SKM-1 treated with dmso at 0.1 percent for 144 hours (cell line): Measurements from ENCODE around the gene DNAH8.
A peak's percentile ranks its signal among the peaks of the same experiment; 100 is the strongest.
"Not testable (repeated sequence)": the region's sequence is repeated elsewhere in the genome, so short reads cannot be mapped to it uniquely, and the experiment has no call there.

Source experiments
- DNase-seq: peaks from one replicate; lab custom pipeline; 2025; ENCODE audit not compliant: unreplicated experiment; lab: John Stamatoyannopoulos, UW

The DNAH8 gene

GRCh38 chr6:38697846-38698245 is 17.3 kb upstream of the DNAH8 start:
- no peak for DNase-seq

GRCh38 chr6:38699702-38700101 is 15.4 kb upstream of the DNAH8 start:
- not testable (repeated sequence) for DNase-seq

GRCh38 chr6:38701551-38701950 is 13.6 kb upstream of the DNAH8 start:
- DNase-seq = no peak

- DNase-seq = peak; percentile 97
Observed at GRCh38 chr6:38702558-38703397, 12.3 kb upstream of the DNAH8 start, which contains the start of gene GLO1. Gene GLO1, minus strand, starts transcription at chr6:38703145. Its CDS starts 91 bp downstream, at chr6:38703054.

- DNase-seq = no peak
Observed at GRCh38 chr6:38703949-38704590, 11.0 kb upstream of the DNAH8 start.

- DNase-seq = no peak
Observed at GRCh38 chr6:38705924-38706323, 9.2 kb upstream of the DNAH8 start.

GRCh38 chr6:38708496-38708895 is 6.6 kb upstream of the DNAH8 start:
- no peak for DNase-seq

GRCh38 chr6:38713812-38714211 is 1.3 kb upstream of the DNAH8 start:
- DNase-seq = peak; percentile 80

GRCh38 chr6:38714239-38715015 is 684 bp upstream of the DNAH8 start:
- DNase-seq = no peak

- no peak for DNase-seq
Observed at GRCh38 chr6:38716825-38717224, 1.7 kb downstream of the DNAH8 start.

GRCh38 chr6:38719358-38719757 is 4.2 kb downstream of the DNAH8 start:
- DNase-seq = no peak

GRCh38 chr6:38720295-38720694 is 5.2 kb downstream of the DNAH8 start:
- DNase-seq = no peak

- no peak for DNase-seq
Observed at GRCh38 chr6:38722038-38722437, 6.9 kb downstream of the DNAH8 start.

GRCh38 chr6:38722727-38723334 is 7.7 kb downstream of the DNAH8 start:
- no peak for DNase-seq

GRCh38 chr6:38723783-38724182 is 8.7 kb downstream of the DNAH8 start:
- DNase-seq = no peak

- DNase-seq = no peak
Observed at GRCh38 chr6:38724343-38724742, 9.2 kb downstream of the DNAH8 start.

GRCh38 chr6:38725414-38726183 is 10.5 kb downstream of the DNAH8 start:
- DNase-seq = no peak

GRCh38 chr6:38728203-38728602 is 13.1 kb downstream of the DNAH8 start:
- DNase-seq = no peak

- DNase-seq = no peak
Observed at GRCh38 chr6:38730140-38730862, 15.2 kb downstream of the DNAH8 start.

GRCh38 chr6:38736951-38737350 is 21.8 kb downstream of the DNAH8 start:
- no peak for DNase-seq
